GM19035 (cell line): Measurements from ENCODE around the gene TANGO2.

Source experiments
- ATAC-seq: cut with Tn5 transposase; IDR thresholded peaks from one replicate; pipeline ENCODE4 v1.9.1; 2021; ENCODE audit not compliant: unreplicated experiment

TANGO2 gene

DNA sequence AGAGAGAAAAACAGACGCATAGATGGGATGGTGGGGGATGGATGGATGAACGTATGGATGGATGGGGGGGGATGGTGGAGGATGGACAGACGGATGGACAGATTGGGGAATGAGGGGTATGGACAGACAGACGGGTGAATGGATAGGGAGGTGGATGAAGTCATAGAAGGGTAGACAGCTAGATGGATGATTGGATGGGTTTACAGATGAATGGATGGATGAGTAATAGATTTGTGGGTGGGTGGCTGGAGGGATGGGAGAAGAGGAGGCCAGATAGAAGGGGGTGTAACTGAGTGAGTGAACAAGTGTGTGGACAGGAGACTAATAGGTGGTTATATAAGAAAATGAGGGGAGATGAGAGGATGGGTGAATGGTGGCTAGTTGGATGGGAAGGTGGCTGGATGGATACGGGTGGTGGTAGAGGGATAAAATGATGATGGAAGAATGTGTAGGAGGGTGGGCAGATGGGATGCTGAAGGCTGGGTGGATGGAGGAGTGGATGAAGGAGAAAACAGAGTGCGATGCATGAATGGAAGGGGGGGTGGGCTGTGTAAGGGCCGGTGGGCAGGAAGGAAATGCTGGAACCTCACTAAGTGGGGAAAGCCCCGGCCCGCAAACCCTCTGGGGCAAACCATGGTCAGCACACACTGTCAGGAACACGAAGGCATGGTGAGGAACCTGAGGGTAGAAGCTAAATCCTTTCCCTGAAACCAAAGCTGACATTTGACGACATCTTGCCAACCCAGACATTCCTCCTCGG is 25.9 kb upstream of the TANGO2 start:
- no peak for ATAC-seq

- no peak for ATAC-seq
These were observed 25.1 kb upstream of the TANGO2 start for GRCh38 chr22:19995611-19996339.

GRCh38 chr22:19996694-19997384 is 24.1 kb upstream of the TANGO2 start:
- no peak for ATAC-seq

DNA sequence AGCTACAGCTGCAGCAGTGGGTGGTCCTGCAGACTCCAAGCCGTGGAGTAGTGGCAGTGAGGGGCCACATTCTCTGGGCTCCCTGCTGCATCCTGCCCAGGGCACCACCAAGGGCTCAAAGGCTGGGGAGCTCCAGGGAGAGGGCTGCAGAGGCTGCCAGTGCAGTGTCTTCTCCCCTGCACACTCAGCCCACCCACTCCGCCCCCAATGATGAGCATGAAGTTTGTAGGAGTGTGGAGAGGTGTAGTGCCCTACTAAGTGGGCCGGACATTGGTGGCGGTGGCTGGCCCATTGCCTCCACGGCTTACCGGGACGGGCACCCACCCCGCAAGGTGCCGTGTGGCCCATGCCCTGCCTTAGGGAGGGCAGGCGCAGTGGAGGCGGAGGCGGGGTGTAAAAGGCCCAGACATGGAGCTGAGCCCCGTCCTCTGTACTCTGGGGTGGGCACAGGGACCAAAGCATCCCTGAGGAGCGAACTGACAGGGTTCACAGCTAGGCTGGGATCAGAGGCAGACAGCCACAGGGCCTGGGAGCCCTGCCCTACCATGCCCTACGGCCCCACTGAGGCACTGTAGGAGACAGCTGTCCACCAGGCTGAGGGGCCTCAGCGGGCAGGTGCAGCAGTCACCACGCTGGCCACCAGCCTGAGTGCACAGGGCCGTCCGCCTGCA is 23.2 kb upstream of the TANGO2 start:
- no peak for ATAC-seq

- no peak for ATAC-seq
These were observed 22.5 kb upstream of the TANGO2 start for GRCh38 chr22:19998232-19998951.

DNA sequence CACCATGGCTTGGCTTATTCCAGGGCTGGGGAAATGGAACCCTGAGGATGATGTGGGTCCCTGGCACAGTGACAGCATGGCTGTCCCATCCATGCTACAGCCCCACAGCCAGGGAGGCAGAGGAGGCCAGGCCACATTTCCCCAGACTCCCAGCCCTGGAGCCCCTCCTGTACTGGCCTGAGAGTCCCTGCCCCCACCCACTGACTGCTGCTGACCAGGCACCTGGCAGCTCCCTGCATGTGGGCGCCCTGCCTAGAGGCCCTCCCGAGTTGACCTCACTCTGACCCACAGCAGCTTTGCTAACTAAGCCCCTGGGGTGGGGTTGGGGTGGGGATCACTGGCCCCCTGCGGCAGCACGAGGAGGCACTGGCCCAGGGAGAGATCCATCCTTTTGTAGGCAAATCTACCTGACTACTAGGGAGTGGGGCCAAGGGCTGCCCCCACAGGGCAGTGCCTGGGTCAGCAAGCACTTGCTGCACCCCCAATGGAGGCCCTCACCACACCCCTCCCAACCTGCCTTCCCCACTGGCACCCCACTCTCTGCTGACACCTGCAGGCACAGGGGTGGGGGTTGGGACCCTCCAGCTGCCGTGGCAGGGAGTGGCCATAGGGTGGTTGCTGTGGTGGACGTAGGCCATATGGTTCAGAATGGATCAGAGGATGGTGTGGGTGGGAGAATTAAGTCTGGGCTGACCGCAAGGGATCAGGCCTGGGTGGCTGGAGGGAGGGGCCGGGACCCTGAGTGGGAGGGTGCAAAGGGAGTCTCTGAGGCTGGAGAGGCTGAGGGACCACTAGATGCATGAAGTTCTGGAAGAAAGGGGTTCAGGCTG is 21.7 kb upstream of the TANGO2 start:
- no peak for ATAC-seq

GRCh38 chr22:20000246-20001081 is 20.4 kb upstream of the TANGO2 start:
- no peak for ATAC-seq

DNA sequence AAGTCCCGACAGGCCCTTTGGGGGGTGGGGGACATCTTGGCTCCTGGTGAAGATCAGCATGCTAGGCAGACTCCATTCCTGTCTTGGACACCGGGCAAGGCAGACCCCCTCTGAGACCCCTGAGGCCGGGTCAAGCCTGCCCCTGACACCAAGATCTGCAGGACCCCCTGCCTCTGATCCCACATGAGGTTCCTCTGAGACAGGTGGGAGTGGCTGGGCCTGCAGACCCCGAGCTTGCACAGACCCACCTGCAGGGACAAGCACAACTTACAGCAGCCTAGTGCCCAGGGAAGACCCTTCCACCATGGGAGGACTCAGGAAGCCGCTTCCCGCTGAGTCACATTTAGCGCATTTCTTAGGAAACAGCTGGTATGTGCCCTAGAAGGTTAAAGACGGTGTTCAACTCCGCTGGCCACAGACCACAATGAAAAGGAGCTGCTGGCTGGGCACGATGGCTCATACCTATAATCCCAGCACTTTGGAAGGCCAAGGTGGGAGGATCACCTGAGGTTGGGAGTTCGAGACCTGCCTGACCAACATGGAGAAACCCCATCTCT is 19.8 kb upstream of the TANGO2 start:
- no peak for ATAC-seq

GRCh38 chr22:20002128-20002527 is 18.8 kb upstream of the TANGO2 start:
- ATAC-seq, result no peak

DNA sequence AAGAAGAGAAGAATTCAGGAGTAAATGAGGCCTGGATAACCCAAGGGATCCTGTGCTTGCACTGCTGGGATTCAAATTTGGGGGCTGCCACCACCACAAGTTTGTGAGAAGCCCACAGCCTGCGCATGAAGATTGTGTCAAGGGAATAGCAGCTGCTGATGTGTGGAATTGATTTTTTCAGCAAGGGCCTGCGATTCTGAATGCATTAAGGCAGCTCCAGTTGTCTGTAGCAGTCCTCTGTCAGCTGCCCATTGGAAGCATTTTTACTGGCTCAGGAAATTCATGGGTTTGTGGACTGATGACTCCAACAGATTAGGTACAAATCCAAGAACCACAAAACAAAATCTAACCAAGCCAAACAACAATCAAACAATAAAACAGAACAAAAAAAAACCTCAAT is 18.3 kb upstream of the TANGO2 start:
- ATAC-seq, result no peak

DNA sequence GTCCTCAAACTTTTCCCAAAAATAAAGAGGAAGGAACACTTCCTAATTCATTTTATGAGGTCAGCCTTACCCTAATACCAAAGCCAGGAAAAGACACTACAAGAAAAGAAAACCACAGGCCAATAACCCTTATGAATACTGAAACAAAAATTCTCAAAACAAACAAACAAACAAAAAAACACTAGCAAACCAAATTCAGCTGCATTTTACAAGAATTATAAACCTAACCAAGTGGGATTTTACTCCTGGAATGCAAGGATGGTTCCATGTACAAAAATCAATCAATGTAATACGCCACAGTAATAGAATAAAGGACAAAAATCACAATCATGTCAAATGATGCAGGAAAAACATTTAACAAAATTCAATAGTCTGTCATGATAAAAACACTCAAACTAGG is 17.6 kb upstream of the TANGO2 start:
- no peak for ATAC-seq

GRCh38 chr22:20004464-20004863 is 16.4 kb upstream of the TANGO2 start:
- no peak for ATAC-seq

- no peak for ATAC-seq
These were observed 12.5 kb upstream of the TANGO2 start for GRCh38 chr22:20008221-20008995.

DNA sequence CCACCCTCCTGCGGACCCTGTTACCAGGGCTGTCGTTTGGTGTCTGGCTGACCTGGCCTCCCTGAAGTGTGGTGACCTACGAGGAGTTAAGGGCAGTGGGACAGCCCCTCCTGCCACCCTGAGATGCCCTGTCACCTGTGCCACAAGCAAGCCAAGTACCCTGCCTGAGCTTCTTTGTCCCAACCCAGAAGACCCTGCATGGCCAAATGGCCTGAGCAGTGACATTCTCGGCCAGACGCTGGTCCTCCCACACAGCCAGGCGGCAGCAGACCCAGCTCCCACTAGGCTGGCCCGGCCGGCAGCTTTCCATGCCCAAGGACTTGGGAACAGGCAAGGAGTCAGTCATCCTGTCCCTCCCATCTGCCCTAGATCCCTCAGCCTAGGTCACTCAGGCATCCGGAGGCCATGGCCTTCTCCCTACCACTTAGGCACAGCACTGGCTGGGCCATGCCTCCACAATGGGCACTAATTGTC is 11.9 kb upstream of the TANGO2 start:
- ATAC-seq, result no peak

- no peak for ATAC-seq
These were observed 11.2 kb upstream of the TANGO2 start for GRCh38 chr22:20009582-20010306.

- no peak for ATAC-seq
These were observed 10.4 kb upstream of the TANGO2 start for GRCh38 chr22:20010307-20011122.
